GM21737 (cell line): Measurements from ENCODE around the gene ZFYVE28.

Experiments
- ATAC-seq: cut with Tn5 transposase; IDR thresholded peaks from one replicate; pipeline ENCODE4 v1.9.1; 2021; ENCODE audit warnings: mild to moderate bottlenecking, moderate library complexity; ENCODE audit not compliant: unreplicated experiment

ZFYVE28 gene

GRCh38 chr4:2335729-2336101, 82.7 kb downstream of the ZFYVE28 start:
- no peak for ATAC-seq

GRCh38 chr4:2334826-2335728, 83.4 kb downstream of the ZFYVE28 start:
- no peak for ATAC-seq

DNA sequence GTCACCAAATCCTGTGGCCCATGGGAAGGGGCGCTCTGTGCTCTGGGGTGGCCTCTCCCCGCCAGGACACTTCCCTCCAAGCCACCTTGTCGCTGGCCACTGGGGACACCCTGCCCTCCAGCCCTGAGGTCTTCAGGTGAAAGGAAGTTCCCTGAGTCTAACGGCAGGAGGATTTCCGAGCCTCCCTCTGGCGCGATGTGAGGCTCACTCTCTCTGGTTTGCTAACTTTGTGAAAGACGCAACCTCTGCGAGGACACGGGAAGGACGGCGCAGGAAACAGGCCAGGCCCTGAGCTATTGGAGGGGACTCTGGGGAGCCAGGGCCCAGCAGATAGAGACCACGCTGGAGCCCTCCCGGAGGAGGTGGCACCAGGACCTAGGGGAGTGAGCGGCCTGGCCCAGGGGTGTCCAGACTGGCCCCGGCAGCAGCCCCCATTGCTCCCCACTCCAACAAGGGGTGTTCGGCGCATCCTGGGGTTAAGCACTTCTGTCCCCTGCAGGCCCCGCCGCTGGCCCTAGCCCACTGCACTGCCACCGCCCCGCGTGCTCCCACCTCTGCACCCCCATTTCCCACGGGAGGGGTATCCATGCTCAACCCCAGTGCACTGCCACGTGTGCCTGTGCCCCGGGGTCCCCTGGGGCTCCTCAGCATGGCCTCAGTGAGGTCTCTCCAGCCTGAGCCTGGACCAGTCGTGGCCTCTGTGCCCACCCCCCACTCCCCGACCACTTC, 84.4 kb downstream of the ZFYVE28 start:
- ATAC-seq = no peak

- ATAC-seq = no peak
Measured at GRCh38 chr4:2333356-2333841, 85.0 kb downstream of the ZFYVE28 start.

DNA sequence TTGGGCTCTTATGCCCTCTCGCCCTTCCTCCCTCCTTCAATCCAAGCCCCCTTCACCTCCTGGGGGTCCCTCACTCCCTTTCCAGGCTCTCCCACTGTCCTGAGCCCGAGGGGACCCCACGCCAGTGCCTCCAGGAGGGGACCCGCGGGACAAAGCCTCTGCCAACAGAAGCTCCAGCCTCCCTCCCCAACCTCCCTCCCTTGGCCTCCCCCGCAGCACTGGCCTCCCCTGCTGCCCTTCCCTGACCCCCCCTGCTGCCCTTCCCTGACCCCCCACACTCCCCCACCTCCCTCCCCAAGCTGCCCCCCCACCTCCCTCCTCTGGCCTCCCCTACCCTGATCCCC, 85.5 kb downstream of the ZFYVE28 start:
- ATAC-seq = no peak

GRCh38 chr4:2332201-2332975, 86.1 kb downstream of the ZFYVE28 start:
- no peak for ATAC-seq

DNA sequence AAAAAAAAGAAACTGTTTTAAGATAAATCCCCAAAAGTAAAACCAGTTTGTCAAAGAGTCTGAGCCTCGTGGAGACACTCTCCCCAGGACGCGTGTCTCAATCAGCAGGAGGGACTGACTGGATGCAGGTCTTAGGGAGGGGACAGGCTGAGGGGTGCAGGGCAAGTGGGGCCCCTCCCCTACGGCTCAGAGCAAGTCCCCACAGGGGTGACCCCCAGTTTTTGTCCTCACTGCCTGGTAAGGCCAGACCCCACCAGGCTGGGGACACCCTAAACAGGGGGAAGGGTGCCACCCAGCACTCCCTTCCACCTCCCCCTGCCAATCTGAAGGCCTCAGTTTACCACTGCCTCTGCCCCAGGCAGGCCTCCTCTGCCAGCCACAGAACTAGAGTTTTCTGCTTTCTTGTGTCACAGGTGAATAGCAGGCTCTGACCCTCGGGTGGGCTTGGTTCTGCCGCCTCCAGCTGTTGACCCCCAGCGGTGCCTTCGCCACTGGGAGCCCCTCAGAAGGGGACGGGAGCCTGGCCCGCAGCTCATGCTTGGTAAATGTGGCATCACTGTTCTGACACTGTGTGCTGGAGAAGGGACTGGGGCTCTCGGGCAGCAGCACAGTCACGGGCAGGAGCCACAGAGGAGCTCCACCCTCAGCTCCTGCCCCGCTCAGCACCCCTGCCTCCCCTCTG, 86.8 kb downstream of the ZFYVE28 start:
- no peak for ATAC-seq

DNA sequence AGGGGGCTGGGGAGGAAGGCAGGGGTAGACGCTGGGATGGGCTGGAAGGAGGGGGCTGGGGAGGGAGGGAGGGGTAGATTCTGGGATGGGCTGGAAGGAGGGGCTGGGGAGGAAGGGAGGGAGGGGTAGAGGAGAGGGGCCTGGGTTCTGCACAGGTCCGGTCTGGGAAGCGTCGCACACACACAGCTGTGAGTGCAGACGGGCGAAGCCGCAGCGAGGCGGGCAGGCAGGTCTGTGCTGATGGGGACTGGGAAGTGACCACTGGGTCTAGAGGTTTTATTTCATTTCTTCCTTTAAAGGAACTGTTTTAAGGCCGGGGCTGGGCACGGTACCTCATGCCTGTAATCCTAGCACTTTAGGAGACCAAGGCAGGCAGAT, 87.4 kb downstream of the ZFYVE28 start:
- ATAC-seq = no peak

DNA sequence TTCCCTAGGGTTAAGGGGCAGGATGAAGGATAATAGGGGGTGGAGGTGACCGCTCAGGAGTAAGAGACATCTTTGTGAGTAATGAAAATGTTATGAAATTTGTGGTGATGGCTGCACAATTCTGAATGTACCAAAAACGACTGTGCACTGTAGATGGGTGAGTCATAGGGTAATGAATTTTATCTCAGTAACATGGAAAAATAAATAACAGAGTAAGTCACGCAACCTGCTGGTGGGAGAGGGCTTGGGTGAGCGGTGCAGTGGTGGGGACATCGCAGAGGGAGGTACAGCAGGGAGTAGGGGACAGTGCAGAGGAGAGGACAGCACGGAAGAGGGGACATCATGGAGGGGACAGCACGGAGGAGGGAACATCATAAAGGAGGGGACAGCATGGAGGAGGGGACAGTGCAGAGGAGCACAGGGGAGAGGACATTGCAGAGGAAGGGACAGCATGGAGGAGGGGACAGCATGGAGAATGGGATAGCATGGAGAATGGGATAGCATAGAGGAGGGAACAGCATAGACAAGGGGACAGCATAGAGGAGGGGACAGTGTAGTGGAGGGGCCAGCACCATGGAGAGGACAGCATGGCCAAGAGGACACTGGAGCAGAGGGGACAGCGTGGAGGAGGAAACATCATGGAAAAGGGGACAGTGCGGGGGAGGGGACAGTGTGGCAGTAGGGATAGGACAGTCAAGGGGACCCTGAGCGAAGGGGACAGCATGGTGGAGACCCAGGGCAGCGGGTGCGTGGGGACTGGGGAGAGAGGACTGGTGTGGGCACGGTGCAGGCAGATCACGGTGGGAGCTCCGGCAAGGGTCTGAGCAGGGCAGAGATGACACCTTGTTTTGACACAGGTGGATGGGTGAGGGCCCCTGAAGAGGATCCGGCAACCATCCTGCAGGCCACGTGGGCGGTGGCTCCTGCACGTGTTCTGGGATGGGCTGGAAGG, 88.1 kb downstream of the ZFYVE28 start:
- no peak for ATAC-seq

GRCh38 chr4:2327579-2327978, 90.9 kb downstream of the ZFYVE28 start:
- ATAC-seq = no peak

- ATAC-seq = no peak
Measured at GRCh38 chr4:2324891-2325290, 93.6 kb downstream of the ZFYVE28 start.

DNA sequence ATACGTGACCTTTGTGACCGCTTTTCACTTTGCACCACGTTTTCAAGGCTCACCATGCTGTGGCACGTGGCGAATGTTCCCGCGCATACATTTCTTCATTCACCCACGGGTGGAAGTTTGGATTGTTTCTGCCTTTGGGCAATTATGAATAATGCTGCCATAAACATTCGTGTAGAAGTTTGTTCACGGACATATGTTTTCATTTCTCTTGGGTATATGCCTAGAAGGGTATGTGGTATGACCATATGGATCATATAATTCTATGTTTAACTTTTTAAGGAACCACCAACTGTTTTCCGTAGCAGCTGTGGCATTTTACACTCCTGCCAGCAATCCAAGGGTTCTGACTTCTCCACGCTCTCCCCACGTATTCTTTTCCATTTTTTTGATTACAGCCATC, 95.6 kb downstream of the ZFYVE28 start:
- no peak for ATAC-seq

DNA sequence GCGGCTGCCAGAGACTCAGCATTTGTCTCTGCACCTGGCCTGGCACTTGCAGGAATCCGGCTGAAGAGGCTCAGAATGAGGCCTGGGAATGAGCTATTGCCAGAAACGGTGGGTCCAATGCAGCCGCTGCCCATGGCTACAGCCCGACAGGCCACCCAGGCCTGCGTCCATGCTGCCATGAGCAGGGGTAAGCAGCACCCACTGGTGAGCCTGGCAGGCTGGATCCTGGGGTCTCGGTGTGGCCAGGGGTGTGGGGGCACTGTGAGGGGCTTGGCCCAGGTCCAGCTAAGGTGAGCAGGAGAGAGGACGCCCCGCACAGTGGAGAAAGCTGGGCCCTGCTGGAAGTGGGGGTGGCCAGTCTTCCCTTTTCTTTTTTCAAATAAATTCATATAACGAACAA, 96.2 kb downstream of the ZFYVE28 start:
- no peak for ATAC-seq

GRCh38 chr4:2321279-2322196, 96.9 kb downstream of the ZFYVE28 start:
- no peak for ATAC-seq

DNA sequence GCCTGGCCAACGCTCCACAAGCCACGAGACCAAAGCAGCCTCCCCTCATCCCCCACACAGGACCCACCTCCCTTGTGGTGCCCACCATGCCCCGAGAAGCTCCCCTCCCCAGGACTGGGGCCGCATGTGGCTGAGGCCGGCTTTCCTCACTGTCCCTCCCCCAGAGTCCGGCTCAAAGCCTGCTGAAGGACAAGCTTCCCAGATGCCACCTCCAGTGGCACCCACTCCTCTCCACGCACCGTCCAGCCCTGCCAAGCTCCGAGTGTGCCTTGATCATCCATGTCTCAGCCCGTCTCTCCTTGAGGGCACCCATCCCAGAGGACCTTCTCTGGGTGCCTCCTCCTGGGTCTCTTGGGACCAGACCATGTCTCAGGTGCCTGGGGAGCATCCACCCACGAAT, 97.7 kb downstream of the ZFYVE28 start:
- no peak for ATAC-seq

DNA sequence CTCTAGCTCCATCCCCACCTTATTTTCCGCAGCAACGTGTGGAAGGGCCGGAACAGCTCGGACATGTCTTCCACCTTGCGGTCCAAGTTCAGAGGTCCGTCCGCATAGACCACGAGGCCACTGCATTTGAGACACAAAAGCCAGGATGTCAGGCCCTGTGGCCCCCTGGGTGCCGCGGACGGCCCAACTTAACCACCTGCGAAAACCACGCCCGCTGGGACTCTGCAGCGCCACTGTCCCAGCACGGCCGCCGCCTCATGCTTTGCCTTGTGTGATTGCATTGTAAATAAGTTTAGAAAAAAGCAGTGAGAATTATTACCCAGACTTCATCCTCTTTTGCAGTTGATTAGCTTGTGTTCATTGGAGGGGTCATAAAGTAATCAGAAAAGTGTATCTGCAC, 98.3 kb downstream of the ZFYVE28 start:
- ATAC-seq = no peak

DNA sequence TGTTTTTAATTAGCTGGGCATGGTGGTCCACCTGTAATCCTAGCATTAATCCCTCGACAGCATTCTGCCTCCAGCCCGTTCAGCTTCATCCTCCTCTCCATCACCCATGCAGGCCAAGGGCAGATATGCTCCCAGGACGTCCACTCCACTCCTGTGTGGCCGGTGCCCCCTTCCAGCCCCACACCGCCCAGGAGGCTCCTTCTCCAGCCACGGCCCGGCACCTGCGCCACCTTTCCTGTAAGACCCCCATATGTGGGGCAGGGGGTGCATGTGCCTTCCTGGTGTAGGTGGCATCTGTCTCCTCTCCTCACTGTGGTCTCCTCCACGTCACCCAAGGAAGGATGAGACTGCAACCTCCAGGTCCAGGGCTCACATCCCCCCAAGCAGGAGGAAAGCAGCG, 99.6 kb downstream of the ZFYVE28 start:
- ATAC-seq = no peak

GRCh38 chr4:2318476-2318875, 100.0 kb downstream of the ZFYVE28 start:
- ATAC-seq = no peak

- ATAC-seq = no peak
Measured at GRCh38 chr4:2313366-2313765, 105.1 kb downstream of the ZFYVE28 start.
